Activated naive CD8-positive, alpha-beta T cell (primary cell): ENCODE results near the gene TTC32.

Experiments used
- H3K27ac Mint-ChIP-seq: one replicate; pipeline ENCODE4 v1.8.0; 2021; ENCODE audit warnings: mixed read lengths
- H3K27me3 Mint-ChIP-seq: one replicate; pipeline ENCODE4 v1.8.0; 2021; ENCODE audit warnings: mixed read lengths
- H3K36me3 Mint-ChIP-seq: one replicate; pipeline ENCODE4 v1.8.0; 2021; ENCODE audit warnings: mixed read lengths
- H3K4me1 Mint-ChIP-seq: one replicate; pipeline ENCODE4 v1.8.0; 2021; ENCODE audit warnings: low read depth, mixed read lengths
- H3K4me3 Mint-ChIP-seq: one replicate; pipeline ENCODE4 v1.8.0; 2021; ENCODE audit warnings: mild to moderate bottlenecking, mixed read lengths
- H3K9me3 Mint-ChIP-seq: one replicate; pipeline ENCODE4 v1.8.0; 2021; ENCODE audit warnings: low read depth, mixed read lengths

Gene TTC32

DNA sequence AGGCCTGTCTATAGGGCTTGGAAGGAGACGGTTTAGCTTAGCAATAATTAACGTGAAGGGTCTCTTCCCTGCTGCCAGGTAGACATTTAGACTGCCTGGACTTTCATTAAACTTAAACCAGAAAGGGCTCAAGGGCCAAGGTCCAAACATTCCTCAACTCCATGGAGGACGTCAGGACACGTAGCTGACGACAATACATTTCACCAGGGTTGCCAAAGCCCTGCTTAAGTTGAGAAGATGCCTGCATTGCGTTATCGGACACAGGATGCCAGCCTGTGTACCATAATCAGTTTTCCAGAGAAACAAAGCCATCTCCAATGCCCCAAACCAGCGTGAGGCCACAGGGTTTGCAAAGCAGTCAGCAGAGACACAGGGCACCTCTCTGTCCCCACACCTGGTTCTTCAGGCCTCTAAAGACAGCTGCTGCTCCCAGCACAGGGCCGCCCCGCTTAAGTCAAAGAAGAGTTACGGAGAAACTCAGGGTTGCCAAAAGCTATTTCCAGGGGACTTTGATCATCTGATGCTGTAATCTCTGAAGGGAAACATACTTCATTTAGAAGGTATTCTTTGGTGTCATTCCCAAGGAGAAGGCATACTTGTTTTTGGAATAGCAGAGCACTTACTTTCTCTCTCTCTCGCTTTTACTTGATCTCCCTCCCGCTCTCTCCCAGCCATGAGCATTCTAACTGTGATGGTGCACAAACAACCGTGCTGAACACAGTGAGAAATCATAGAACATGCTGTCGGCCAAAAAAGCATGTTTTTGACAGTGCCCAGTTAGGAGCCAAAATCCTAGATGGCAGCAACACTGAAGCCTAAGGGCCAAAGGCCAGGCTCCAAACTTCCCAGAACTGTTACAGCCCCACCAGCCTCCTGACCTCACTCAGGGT, 46.0 kb downstream of the TTC32 start:
- Mint-ChIP-seq H3K36me3 (no peaks in the 10 kb centered on the region), H3K27me3 (no peaks in the 10 kb centered on the region), H3K4me1 (no peaks in the 10 kb centered on the region), H3K9me3 (no peaks in the 10 kb centered on the region), H3K27ac (no peak overlapping the region), H3K4me3 (no peak overlapping the region)

DNA sequence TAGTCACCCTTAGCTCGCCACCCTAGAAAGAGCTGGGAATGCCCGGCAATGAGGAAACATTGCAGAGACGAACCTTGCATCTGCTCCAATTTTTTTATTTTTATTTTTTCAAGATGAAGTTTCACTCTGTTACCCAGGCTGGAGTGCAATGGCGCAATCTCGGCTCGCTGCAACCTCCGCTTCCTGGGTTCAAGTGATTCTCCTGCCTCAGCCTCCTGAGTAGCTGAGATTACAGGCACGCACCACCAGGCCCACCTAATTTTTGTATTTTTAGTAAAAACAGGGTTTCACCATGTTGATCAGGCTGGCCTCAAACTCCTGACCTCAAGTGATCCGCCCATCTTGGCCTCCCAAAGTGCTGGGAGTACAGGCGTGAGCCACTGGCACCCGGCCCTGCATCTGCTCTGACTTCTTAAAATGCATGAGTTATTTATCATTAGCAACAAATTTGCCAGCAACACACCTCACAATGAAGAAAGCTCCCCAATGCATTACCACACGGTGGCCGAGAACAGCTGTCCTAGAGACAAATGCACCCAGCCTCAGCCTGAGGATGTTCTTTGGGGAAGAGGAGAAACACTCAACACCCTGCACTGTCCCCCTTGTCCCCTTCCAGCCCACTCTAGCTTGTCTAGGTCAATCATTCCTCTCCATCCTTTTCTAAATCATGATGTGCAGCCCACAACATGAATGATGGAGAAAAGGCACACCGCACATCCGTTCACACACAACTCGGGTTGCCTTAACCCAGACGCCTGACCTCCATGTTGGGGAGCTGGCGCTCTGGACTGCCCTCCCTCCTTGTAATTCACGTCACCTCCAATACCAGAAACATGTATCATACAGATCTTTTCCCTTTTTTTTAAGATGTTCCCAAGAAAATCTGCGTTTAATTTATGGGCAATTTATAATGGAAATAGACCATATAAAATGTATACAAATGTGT, 46.9 kb downstream of the TTC32 start:
- H3K36me3 Mint-ChIP-seq, result no peaks in the 10 kb centered on the region
- H3K27me3 Mint-ChIP-seq, result no peaks in the 10 kb centered on the region
- H3K4me3 Mint-ChIP-seq, result no peak overlapping the region
- H3K9me3 Mint-ChIP-seq, result no peaks in the 10 kb centered on the region
- no peak overlapping the region for H3K27ac Mint-ChIP-seq
- H3K4me1 Mint-ChIP-seq, result no peaks in the 10 kb centered on the region

DNA sequence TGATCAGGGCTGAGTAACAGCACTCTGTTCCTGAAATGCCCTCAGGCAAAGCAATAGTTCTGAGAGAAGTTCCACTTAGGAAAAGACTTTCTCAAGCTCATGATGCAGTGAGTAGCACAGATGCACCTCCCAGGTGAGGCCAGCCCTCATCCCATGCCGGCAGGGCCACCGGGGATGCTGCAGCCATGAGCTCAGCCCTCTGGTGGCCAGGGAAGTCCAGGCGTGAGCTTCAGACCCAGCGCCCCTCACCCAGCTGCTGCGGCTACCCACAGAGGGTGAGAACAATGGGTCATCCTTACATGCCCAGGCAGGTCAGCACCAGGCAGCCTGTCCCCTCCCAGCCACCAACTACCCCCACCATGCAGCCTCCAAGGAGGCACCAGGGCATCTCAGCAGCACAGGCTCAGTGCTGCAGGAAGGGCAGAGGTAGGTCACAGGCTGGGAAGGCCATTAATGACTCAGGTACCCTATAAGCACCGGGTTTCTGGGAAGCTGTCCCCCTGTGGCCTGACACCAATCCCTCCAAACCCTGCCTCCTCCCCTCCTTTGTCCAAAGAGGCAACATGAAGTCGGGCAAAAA, 50.6 kb downstream of the TTC32 start:
- Mint-ChIP-seq H3K4me3 (no peak overlapping the region), H3K27ac (no peak overlapping the region), H3K9me3 (peaks cover 3% of the 10 kb centered on the region), H3K36me3 (peaks cover 2% of the 10 kb centered on the region), H3K4me1 (no peaks in the 10 kb centered on the region), H3K27me3 (peaks cover 3% of the 10 kb centered on the region)

DNA sequence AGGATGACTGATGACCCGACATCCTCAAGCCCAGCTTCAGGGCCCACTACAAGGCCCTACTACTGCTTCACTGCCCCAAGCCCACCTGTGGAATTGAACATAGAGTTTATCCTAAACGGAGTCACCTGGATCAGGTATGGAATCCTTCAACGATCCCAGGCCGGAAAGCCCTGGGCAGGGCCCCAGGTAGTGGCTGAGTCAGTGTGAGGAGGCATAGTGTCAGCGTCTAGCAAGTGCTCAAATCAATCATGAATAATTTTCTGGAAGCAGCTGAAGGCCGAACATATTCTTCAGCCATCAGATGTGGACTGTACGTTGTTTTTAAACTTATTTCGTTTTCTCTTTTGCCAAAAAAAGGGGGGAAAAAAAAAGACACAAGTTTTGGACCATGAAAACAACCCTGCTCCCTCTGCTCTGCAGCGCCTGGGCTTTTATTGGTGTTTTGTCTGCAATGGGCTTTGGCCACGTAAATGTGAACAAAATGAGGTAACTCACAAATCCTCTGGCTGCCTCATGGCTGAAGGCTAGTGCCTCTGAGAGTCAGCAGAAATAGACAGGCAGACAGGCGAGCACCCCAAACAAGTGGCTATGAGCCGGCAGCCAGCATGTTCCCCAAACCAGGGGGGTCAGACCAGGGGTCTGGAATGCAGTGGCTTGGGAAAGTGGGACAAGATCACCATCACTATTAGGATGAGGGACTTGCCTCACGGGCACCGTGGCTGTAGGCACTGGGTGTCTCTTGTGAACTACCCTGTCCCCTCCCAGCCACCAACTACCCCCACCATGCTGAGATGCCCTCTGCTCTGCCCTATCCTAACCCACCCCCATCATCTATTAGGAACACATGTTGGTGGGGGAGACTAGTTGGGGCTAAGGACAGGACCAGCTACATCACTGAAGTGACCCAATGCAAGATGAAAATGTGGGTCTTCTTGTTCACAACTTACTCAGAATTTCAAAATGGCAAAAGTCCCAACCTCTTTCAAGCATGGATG, 51.4 kb downstream of the TTC32 start:
- Mint-ChIP-seq H3K36me3 (peaks cover 2% of the 10 kb centered on the region), H3K27me3 (peaks cover 4% of the 10 kb centered on the region), H3K9me3 (peaks cover 3% of the 10 kb centered on the region), H3K27ac (no peak overlapping the region), H3K4me1 (no peaks in the 10 kb centered on the region), H3K4me3 (no peak overlapping the region)

DNA sequence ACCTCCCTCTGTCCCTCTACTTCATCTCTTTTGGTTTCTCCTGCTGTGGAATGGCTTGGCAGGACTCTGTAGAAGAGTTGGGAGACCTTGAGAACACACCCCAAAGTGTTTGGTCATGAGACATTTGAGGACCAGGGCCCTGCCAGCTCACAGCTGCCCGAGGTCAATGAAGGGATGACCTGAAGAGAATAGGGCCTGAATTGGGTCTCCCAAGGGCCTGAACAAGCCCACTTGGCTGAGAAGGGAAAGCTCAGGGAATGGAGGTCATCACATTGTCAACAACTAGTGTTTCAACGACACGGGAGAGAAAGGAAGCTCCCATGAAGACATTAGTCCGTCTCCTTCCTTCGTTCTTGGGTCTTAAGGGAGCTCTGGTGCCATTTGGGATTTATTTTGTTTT, 52.8 kb downstream of the TTC32 start:
- Mint-ChIP-seq H3K27ac (no peak overlapping the region), H3K4me1 (no peaks in the 10 kb centered on the region), H3K27me3 (peaks cover 10% of the 10 kb centered on the region), H3K4me3 (no peak overlapping the region), H3K36me3 (peaks cover 2% of the 10 kb centered on the region), H3K9me3 (peaks cover 3% of the 10 kb centered on the region)

DNA sequence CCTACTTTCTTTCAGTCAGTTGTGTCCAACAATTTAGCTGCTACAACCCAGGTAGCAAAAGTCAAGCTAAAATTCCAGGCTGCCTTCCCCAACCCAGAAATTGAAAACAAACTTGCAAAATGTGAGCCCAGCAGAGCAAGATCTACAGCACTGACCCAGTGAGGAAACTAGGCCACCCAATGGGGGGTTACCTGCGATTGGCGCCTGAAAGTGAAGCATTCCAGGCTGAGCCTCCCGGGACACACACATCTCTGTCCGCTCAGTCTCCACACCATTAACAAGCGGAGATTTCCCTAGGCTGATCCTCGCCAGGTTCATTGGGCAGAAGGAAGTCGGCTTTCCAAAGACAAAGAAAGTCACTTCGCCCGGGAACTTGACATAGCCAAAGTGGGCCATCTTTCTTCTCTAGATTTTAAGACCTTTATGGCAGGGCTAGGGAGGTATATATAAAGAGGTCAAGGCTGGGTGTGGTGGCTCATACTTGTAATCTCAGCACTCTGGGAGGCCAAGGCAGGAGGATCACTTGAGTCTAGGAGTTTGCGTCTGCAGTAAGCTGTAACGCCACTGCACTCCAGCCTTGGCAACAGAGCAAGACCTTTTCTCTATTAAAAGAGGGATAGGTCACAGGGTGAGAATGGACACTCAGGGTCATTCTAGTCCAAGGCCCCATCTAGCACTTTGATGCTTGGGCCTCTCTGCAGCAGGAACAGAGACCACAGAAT, 53.6 kb downstream of the TTC32 start:
- no peak overlapping the region for H3K4me3 Mint-ChIP-seq
- H3K36me3 Mint-ChIP-seq, result peaks cover 2% of the 10 kb centered on the region
- H3K27me3 Mint-ChIP-seq, result peaks cover 13% of the 10 kb centered on the region
- no peak overlapping the region for H3K27ac Mint-ChIP-seq
- no peaks in the 10 kb centered on the region for H3K4me1 Mint-ChIP-seq
- peaks cover 3% of the 10 kb centered on the region for H3K9me3 Mint-ChIP-seq

DNA sequence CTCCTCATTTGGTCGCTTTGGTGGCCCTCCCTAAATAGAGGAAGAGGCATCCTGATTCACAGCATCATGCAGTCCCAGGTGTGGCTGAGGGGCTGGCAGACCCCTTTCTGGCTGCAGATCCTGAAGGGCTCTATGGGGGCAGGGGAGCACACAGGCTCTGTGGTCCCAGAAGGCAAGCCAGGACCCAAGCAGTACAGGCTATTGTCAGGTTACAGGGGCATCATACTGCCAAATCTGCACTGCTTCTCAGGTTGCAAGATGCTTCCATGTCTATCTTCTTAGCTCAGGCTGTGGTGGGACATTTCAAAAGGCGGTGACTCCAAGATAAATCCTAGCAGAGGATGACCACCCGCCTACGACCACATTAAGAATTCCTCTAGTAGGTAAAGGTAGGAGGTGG, 54.3 kb downstream of the TTC32 start:
- Mint-ChIP-seq H3K9me3 (peaks cover 3% of the 10 kb centered on the region), H3K27ac (no peak overlapping the region), H3K36me3 (peaks cover 2% of the 10 kb centered on the region), H3K4me1 (no peaks in the 10 kb centered on the region), H3K27me3 (peaks cover 13% of the 10 kb centered on the region), H3K4me3 (no peak overlapping the region)
